K562 (cell line): Measurements from ENCODE around the gene KMO.

Experiments
- EZH2 ChIP-seq: IDR thresholded peaks from 2 replicates; pipeline ENCODE4 v1.6.1; 2012; ENCODE audit warnings: low read depth, mild to moderate bottlenecking, inconsistent platforms, low read length, borderline replicate concordance
- ZNF592 ChIP-seq: fragments of 450-650 bp; IDR thresholded peaks from 2 replicates; pipeline ENCODE4 v1.6.1; 2017; ENCODE audit warnings: antibody characterized with exemption, mild to moderate bottlenecking

DNA sequence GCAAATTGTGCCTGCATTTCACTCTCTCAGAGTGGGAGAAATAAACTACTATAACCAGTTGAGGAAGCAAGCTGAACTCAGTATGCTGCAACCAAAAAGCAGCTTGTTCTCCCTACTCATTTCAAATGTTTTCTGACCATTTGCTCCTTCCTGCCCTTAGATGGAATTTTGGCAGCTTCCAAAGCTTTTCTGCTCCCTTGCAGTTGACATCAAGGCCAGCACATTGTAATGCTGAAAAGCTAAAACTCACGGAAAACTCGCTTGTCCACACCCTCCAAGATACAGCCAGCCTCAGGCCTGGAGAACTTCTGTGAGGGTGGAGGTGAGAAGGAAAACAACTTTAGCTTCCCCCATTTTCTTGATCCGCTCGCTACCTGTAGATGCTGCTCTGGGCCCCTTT, 113.0 kb downstream of the KMO start:
- TF ChIP-seq ZNF592 (no peak), EZH2 (no peak)
